DMS153 (cell line): ENCODE data around the gene SLC25A13.

ENCODE experiments used
- DNase-seq: peaks from one replicate; lab custom pipeline; 2025; lab: John Stamatoyannopoulos, UW

SLC25A13 gene

GRCh38 chr7:96238976-96239766, 82.7 kb downstream of the SLC25A13 start:
- no peak for DNase-seq

DNA sequence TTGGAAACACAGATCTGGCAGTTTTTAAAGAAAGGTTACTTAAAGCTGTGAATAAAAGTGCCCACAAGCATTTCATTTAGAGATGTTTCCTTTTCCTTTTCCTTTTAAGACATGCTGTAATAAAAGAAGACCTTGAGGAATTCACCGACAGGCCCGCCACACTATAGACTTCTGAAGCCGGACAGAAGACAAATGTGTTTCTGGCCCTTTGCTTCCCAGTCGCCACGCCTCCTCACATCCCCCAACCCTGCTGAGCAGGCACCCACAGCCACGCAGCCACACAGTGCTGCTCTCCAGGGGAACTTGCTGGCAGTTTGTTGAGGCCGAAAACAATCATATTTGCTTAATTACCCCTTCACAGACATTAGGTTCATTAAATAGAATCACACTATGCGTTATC, 83.4 kb downstream of the SLC25A13 start:
- DNase-seq: no peak

GRCh38 chr7:96237040-96237439, 84.9 kb downstream of the SLC25A13 start:
- no peak for DNase-seq

DNA sequence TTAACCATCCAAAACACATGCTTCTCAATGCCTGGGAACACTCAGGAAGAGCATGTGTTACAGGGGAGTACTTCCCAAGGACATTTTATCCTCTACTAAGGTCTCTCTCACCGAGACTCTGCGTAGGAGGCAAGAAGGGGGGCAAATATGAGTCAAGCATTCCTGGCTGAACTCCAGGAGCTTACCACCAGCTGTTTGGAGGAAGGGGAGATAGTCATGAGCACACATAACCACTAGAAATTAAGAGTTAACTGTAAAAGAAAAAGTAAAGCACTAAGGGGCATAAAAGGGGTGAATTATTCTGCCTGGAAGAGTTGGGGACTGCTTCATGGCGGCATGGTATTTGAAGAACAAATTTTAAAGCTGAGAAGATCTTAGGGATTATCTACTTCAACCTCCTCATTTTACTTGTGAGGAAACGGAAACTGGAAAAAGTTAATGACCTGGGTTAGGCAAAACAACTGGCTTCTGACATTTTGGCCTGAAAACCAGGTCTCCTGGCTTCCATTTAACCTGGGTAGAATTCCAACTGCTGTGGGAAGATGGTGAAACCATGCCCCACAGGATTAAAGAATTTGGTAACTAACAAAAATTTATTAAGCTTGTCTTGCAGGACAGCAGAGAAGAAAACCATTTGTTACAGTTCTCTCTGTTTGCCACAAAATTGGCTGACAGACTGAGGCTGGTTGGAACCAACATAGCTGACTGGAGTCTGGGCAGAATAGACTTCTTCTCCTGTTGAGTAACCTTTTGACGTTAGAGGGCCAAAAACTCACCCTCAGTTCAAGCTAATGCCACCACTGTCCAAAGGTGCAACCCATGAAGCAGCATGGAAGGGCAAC, 85.5 kb downstream of the SLC25A13 start:
- DNase-seq: no peak

DNA sequence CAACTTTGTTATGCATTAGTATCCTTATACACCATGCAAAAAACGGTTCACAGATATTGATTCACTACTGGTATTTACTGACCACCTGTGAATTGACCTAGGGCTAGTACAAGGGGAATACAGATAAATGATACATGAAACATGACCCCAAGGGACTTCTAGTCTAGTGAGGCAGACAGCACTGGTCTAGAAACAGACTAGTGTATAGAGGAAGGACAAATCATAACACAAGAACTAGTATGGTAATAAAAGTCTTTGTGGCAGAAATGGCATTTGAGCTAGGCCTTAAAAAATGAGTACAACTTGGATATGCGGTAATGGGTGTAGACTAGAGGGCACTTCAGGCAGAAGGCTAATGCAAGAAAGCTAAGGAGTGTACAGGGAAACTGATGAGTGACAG, 86.6 kb downstream of the SLC25A13 start:
- DNase-seq: no peak

GRCh38 chr7:96233528-96234154, 88.3 kb downstream of the SLC25A13 start:
- no peak for DNase-seq

GRCh38 chr7:96233084-96233483, 88.8 kb downstream of the SLC25A13 start:
- no peak for DNase-seq

GRCh38 chr7:96228760-96229159, 93.1 kb downstream of the SLC25A13 start:
- DNase-seq: no peak

DNA sequence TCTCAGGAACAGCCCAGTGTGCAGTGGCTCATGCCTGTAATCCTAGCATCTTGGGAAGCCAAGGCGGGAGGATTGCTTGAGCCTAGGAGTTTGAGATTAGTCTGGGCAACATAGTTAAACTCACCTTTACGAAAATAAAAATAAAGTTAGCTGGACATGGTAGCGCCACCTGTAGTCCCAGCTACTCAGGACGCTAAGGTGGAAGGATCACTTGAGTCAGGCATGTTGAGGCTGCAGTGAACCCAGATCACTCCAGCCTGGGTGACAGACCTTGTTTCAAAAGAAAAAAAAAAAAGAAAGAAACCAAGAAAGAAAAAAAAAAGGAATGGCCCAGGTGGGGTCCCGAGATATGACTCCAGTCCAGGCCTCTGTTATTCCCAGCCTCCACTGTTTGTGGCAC, 96.6 kb downstream of the SLC25A13 start:
- DNase-seq: no peak

GRCh38 chr7:96224685-96225084, 97.2 kb downstream of the SLC25A13 start:
- no peak for DNase-seq

DNA sequence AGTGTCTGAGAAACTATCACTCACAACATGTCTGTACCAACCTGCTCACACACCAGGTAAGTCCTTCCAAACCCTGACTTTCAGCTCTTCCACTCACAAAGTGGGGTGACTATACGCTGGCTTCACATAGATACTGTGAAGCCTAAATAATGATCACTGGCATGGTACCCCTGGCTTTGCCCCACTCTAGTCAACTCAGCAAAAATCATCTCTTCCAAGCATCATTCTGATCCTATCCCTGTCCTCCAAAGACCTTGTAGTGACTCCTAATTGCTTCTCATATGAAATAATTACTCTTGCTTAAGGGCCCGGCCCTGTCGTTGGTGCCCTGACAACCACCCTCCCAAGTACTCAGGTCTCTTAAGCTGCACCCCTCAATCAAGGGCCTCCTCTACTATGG, 97.8 kb downstream of the SLC25A13 start:
- DNase-seq: no peak

GRCh38 chr7:96221888-96222287, 100.0 kb downstream of the SLC25A13 start:
- DNase-seq: no peak

- no peak for DNase-seq
These were observed 102.3 kb downstream of the SLC25A13 start for GRCh38 chr7:96219378-96220130.

DNA sequence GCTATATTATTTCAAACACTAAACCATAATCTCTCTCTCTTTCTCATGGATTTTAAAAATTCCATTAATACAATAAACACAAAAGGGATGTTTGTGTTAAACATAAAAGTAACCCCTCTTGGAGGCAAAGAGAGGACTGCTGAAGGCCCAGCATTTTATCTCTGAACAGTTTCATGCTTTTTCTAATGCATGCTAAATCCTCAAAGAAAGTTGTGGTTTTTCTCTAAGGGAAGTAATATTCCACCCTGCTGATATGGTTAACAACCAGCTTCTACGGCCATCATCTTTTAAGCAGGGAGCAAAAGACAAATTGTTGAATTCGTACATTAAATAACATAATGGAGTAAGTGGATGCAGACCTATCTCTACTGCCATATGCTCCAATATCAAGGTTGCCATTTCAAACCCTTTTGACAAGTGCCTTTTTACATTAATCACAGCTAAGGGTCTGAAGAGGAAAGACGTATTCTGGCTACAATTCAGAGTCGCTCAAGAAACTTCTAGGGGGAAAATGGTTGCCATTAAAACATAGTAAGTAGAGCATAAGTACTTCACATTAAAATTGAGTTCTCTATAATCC, 103.1 kb downstream of the SLC25A13 start:
- DNase-seq: no peak

DNA sequence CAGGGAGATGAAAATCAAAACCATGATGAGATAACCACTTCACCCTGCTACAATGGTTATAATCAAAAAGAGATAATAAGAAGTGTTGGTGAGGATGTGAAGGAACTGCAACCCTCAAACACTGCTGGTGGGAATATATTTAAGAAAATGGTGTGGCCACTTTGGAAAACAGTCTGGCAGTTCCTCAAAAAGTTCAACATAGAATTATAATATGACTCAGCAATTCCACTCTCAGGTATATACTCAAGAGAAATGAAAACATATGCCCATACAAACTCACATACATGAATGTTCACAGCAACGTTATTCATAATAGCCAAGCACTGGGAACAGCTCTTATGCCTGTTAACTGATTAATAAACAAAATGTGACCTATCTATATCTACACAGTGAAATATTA, 104.8 kb downstream of the SLC25A13 start:
- no peak for DNase-seq

DNA sequence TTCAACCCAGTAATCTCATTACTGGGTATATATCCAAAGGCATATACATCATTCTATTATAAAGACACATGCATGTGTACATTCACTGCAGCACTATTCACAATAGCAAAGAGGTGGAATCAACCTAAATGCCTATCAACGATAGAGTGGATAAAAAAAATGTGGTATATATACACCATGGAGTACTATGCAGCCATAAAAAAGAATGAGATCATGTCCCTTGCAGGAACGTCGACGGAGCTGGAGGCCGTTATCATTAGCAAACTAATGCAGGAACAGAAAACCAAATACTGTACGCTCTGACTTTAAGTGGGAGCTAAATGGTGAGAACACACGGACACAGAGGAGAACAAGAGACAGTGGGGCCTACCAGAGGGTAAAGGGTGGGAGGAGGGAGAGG, 105.5 kb downstream of the SLC25A13 start:
- no peak for DNase-seq

GRCh38 chr7:96212474-96212873, 109.4 kb downstream of the SLC25A13 start:
- no peak for DNase-seq

GRCh38 chr7:96211954-96212353, 109.9 kb downstream of the SLC25A13 start:
- DNase-seq: no peak

GRCh38 chr7:96205665-96206064, 116.2 kb downstream of the SLC25A13 start:
- no peak for DNase-seq

GRCh38 chr7:96204601-96205000, 117.3 kb downstream of the SLC25A13 start:
- DNase-seq: no peak

GRCh38 chr7:96203786-96204185, 118.1 kb downstream of the SLC25A13 start:
- DNase-seq: no peak

GRCh38 chr7:96202102-96202501, 119.8 kb downstream of the SLC25A13 start:
- DNase-seq: no peak
